D721Med (cell line): ENCODE data around the gene CLDN1.
A peak's percentile ranks its signal among the peaks of the same experiment; 100 is the strongest.

Experiments
- DNase-seq: peaks from one replicate; pipeline ENCODE4 v3.0.0; 2011; ENCODE audit warnings: low spot score; ENCODE audit not compliant: insufficient read length
- FAIRE-seq: peaks from 2 replicates; lab custom pipeline; 2011; peaks lifted over from hg19 to GRCh38; lab: Jason Lieb, UNC
- TF ChIP-seq, protein P1 (sequence below): IDR thresholded peaks from 2 replicates; pipeline ENCODE4 v1.5.1; 2012; ENCODE audit warnings: mild to moderate bottlenecking, control low read depth; ENCODE audit not compliant: insufficient read depth; ENCODE audit errors: missing control alignments

The CLDN1 gene, protein sequence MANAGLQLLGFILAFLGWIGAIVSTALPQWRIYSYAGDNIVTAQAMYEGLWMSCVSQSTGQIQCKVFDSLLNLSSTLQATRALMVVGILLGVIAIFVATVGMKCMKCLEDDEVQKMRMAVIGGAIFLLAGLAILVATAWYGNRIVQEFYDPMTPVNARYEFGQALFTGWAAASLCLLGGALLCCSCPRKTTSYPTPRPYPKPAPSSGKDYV

DNA sequence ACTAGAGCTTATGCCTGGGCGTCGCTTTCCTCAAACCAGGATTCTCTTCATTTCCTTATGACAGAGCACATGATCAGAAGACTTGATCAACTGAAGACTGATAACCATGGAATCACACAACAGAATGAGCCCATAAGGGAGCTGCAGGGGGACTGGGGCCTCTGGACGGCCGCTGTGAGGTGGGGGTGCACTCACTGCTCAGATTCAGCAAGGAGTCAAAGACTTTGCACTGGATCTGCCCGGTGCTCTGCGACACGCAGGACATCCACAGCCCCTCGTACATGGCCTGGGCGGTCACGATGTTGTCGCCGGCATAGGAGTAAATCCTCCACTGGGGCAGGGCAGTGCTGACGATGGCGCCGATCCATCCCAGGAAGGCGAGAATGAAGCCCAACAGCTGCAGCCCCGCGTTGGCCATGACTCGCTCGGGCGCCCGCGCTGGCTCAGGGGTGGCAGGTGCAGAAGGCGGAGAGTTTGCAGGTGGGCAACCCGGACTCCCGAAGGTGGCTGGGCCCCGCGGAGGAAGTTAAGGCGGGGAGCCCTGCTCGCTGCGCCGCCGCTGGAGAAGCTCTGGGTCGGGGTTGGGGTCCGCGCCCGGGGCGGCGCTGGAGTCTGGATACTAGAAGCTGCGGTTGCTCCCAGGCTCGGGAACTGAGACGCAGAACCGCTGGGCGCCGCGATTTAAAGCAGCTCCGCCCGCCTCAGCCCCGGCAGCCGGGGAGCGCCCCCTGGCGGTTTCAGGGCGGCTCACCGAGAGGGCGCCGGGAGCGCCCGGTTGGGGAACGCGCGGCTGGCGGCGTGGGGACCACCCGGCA, at the start of gene CLDN1:
Gene CLDN1, minus strand, starts transcription at position 658 of the 815 bp plus-strand sequence. Its CDS starts 240 bp downstream, at position 418.
- TF ChIP-seq, protein P1, sequence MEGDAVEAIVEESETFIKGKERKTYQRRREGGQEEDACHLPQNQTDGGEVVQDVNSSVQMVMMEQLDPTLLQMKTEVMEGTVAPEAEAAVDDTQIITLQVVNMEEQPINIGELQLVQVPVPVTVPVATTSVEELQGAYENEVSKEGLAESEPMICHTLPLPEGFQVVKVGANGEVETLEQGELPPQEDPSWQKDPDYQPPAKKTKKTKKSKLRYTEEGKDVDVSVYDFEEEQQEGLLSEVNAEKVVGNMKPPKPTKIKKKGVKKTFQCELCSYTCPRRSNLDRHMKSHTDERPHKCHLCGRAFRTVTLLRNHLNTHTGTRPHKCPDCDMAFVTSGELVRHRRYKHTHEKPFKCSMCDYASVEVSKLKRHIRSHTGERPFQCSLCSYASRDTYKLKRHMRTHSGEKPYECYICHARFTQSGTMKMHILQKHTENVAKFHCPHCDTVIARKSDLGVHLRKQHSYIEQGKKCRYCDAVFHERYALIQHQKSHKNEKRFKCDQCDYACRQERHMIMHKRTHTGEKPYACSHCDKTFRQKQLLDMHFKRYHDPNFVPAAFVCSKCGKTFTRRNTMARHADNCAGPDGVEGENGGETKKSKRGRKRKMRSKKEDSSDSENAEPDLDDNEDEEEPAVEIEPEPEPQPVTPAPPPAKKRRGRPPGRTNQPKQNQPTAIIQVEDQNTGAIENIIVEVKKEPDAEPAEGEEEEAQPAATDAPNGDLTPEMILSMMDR = peak; percentile 61
- DNase-seq (peak; percentile 46), FAIRE-seq (no peak)

DNA sequence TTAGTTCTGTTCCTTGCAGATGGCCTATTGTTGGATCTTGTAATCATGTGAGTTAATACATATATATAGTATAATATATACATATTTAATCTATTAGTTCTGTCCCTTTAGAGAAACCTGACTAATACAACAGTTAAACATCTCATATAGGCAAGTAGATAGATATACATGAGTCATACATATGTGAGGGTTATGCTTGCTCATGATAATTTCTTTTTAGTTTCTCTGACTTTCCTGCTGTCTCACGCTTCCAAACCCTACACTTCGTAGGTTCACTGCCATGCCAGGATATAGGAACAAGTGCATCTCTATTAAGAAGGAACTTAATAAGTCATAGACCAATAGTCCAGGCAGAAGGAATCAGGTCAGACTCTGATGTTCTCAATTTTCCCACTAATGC, 48.9 kb upstream of the CLDN1 start:
- FAIRE-seq (no peak), DNase-seq (no peak)
- TF ChIP-seq, protein P1 = no peak

DNA sequence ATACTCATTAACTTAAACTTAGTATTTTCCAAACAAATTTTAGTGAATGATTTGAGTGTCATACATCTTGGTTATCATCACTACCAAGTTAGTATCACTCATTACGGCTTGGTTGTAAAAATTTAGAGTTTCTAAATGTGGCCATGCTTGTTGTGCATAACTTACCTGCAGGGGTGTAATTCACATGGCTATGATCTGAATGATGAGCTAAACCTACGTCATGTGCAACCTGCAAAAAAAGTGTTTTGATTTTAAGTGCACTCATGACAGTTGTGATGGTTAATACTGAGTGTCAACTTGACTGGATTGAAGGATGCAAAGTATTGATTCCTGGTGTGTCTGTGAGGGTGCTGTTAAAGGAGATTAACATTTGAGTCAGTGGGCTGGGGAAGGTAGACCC, 48.1 kb upstream of the CLDN1 start:
- TF ChIP-seq, protein P1 = no peak

DNA sequence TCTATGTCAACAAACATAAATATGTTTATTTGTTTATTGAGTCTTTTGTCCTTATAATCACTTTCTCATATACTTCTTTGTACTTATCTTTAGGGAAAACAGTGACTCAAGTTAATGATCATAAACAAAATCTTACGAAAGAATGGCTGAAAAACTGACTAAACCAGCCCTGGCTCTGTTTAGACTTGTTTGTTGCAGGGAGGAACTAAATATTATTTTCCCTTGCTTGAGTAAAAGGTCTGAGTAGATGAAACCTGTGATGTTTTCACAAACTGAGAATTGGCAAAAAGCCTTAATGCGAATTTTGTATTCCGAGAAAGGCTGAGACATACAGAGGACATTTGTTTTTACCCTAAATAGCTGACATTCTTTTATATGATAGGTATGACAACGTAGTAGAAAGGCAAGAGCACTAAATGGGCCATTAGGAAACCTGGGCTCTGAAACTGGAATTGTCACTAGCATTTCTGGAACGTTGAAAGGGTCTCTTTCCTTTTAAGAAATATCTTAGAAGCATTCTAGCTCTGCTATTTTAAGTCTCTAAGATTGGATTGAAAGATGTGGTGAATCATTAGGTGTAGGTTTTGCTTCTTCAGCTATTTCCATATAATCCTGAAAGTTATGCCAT, 47.5 kb upstream of the CLDN1 start:
- no peak for DNase-seq
- TF ChIP-seq, protein P1 = no peak
- FAIRE-seq = no peak

More for the DNA sequence above, 48.1 kb upstream of the CLDN1 start:
- no peak for FAIRE-seq
- no peak for DNase-seq

DNA sequence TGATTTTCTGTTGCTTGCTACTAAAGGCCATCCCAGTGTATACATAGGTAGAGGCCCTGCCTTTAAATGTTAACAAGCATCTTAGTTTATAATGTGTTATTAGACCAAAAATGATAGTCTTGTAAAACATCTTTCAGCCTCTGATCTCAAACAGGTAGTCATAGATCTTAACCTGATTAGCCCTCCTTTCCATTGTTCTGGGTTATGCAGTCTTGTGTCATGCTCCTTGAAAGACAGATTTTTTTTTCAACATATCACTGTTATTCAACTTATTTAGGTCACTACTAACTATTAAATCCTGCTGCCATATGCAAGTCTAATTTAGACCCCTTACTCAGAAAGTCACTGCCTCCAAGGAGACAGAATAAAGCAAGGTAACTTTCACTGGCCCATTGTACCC, 46.6 kb upstream of the CLDN1 start:
- DNase-seq (no peak), FAIRE-seq (no peak)
- TF ChIP-seq, protein P1 = no peak

DNA sequence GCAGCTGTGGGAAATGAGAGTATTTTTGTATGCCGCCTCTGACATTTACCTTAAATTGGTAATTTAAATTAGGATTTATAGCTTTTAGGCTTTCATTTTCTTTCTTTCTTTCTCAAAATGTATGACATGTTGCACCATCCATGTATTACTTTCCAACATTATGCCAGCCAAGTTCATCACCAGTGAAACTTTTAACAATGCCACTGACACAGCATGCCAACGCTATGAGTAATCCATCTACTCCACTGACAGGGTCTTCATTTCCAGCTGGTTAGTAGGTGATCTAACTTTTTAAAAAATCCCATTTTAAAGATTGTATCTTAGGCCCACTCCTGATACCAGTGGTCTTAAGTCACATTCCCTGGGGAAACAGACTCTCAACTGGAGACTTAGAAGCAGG, 43.9 kb upstream of the CLDN1 start:
- DNase-seq (no peak), FAIRE-seq (no peak)
- TF ChIP-seq, protein P1 = no peak
